Activated CD4-positive, alpha-beta T cell treated with anti-CD3 and anti-CD28 coated beads for 24 hours (primary cell): ENCODE data around the gene DHCR24.
"Not testable (repeated sequence)": the region's sequence is repeated elsewhere in the genome, so short reads cannot be mapped to it uniquely, and the experiment has no call there.

Experiments
- DNase-seq, 2 donors: peaks; one replicate each; pipeline ENCODE4 v3.0.0-alpha.2; 2020; ENCODE audit warnings: low read depth in 2 of 2

The DHCR24 gene

GRCh38 chr1:54887665-54888071, 673 bp upstream of the DHCR24 start:
- no peak for DNase-seq

DNA sequence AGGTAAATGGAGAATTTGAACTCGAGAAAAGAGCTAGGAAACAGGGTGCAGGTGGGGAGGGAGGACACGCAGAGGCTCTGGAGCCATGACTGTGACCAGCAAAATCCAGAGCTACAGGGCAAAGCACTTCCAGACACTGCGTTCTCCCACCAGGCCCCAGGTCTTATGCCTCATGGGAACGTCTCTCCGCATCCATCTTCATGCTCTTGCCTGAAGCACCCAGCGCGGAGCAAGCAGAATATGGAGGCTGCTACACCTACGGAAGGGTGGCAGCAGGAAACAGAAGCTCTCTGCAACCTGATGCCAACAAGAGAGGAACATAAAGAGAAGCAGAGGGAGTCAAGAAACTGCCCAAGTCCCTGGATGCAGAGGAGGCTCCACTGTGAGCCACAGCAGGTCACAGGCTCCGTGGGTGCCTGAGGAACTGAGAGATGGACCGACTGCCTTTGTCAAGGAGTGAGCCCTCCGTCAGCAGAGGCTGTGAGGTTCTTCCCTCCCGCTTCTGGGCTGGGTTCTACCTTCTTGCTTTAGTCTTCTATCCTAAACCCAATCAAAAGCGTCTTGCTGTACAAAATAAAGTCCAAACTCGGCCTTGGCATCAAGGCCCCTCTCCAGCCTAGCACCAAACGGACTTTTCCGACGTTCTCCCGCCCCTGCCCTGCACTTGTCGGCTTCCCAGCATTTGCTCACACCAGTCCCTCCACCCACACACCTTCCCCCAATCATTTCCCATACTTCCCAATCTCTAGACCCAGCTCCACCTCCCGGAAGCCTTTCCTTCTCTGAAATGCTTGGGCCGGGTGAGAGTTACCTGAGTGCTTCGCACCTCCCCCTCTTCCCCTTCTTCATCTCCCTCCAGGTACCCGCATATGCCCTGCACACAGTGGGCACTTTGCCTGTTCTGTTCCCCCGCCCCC, 930 bp downstream of the DHCR24 start:
- DNase-seq = no peak

DNA sequence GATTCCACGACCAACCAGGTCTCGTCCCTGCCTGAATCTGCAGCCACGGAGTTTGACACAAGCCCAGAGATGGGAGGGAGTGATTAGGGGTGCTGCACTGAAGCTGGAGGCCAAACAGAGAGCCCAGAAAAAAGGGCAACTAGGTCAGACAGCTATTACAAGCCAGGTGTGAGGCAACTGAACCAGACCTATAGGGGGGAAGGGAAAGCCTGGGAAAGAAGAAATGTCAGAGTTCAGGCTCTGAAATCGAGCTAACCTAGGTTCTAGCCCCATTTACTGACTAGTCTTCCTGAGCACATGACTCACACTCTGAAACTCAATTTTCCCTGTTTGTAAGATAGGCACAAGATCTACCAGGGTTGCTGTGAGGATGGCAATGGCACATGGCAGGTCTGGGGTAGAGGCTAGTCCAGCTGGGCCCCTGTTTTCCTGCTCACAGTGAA, 1.7 kb downstream of the DHCR24 start:
- no peak for DNase-seq

- no peak for DNase-seq
These were observed 2.2 kb downstream of the DHCR24 start for GRCh38 chr1:54884768-54885167.

DNA sequence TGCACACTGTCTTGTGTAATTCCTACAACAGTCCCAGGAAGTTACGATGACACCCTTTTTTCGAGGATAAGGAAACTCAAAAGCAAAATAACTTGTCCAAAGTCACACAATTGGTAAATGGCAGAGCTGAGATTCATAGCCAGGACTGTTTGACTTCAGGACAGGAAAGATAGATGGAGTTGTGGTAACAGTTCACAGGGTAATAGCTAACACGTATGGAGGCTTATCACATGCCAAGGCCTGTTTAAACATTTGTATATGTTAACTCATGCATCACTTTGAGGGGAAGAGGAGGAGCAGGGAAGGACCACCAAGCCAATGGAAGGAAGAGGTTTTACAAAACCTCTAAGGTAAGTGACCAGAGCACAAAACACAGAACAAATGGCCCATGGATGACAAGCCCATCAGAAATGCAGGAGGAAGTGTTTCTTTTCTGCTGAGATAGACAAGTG, 2.8 kb downstream of the DHCR24 start:
- no peak for DNase-seq

- DNase-seq = no peak
These were observed 3.5 kb downstream of the DHCR24 start for GRCh38 chr1:54883349-54884102.

- no peak for DNase-seq
These were observed 4.5 kb downstream of the DHCR24 start for GRCh38 chr1:54882519-54882918.

GRCh38 chr1:54881604-54882003, 5.4 kb downstream of the DHCR24 start:
- not testable (repeated sequence) for DNase-seq

GRCh38 chr1:54879872-54880271, 7.1 kb downstream of the DHCR24 start:
- DNase-seq = no peak

DNA sequence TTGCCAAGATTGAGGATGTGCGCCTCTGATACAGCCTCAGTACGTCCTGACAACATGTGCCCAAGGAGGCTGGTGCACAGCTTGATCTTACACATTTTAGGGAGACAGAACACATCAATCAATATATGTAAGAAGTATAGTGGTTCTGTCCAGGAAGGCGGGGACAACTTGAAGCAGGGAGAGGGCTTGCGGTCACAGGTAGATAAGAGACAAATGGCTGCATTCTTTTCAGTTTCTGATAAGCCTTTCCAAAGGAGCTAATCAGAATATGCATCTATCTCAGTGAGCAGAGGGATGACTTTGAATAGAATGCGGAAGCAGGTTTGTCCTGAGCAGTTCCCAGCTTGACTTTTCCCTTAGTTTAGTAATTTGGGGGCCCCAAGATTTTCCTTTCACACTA, 10.2 kb downstream of the DHCR24 start:
- DNase-seq = no peak

GRCh38 chr1:54875000-54875399, 12.0 kb downstream of the DHCR24 start:
- DNase-seq = no peak

DNA sequence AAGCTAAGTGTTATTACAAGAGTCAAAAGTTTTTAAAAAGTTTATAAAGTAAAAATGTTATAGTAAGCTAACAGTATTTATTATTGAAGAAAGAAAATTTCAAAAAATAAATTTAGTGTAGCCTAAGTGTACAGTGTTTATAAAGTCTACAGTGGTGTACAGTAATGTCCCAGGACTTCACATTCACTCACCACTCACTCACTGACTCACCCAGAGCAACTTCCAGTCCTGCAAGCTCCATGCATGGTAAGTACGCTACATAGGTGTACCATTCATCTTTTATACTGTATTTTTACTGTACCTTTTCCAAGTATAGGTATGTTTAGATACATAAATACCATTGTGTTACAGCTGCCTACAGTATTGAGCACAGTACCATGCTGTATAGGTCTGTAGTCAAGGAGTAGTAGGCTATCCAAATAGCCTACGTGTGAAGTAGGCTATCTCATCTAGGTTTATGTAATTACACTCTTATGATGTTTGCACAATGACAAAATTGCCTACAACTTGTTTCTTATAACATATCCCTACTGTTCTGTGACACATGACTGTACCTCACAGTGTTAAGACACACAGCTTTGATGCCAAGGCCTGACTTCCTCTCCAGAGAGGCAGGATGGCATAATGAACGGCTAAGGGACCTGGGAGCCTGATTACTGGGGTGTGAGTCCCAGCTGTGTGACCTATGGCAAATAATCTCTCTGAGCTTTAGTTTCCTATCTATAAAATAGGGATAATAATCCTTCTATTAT, 12.7 kb downstream of the DHCR24 start:
- DNase-seq = no peak

DNA sequence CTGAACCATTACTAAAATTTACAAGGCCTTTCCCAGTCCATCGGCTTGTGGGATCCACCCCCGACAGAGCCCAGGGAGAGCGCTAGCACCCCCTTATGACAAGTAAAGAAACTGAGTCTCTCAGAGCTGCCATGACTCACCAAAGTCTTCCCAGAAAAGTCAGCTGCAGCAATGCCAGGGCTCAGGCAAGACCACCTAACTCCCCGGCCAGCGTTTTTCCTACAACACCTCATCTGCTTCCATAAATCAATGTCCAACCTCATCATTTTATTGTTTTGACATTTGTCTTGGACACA, 15.0 kb downstream of the DHCR24 start:
- DNase-seq = no peak

GRCh38 chr1:54871275-54872035, 15.5 kb downstream of the DHCR24 start:
- DNase-seq = no peak

DNA sequence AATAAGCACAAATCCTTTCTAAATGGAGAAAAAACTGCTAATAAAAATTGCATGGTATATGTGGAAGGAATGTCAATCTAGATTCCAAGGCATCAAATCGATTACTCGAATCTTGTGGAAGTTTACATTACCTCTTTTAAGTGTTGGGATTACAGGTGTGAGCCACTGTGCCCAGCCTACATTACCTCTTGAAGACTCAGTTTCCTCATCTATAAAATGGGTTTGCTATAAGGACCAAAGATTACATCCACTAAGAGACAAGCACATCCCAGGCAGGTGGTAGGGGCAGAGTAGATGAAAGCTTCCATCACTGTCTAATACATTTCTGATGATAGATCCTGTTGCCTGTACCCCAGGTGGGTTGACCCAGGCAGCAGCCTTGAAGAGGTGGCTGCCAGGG, 16.1 kb downstream of the DHCR24 start:
- no peak for DNase-seq

DNA sequence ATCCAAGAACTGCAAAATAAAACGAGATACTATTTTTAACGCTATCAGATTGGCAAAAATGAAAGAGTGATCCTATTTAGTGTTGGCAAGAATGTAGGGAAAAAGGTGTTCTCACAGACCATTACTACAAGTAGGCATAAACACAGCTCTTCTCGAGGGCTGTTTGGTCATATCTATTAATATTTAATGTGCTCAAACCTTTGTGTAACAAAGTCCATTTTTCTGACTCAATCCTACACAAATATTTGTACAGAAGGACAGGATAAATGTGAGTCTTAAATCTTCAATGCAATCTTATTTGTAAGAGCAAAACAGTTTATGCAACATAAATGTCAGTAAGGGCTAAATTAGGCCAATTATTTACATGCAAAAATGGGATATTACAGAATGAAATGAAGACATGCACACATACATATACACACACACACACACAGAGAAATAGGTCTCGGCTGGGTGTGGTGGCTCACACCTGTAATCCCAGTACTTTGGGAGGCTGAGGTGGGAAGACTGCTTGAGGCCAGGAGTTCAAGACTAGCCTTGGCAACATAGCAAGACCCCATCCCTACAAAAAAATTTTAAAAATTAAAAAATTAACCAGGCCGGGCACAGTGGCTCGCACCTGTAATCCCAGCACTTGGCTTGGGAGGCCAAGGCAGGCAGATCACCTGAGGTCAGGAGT, 17.7 kb downstream of the DHCR24 start:
- no peak for DNase-seq

DNA sequence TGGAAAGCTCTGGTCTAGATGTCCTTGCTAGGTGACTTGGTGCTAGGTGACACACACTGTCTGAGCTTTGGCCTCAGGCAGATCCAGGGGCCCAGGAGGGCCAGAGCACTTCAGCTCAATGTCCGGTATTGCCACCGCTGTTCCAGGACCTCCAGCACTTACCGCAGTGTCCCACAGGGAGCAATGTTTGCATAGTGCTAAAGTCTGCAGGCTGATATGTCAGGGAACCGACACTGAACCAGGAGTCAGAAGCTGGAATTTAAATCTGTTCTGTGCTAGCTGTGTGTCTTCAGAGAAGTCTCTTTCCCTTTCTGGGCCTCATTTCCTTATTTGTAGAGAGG, 19.3 kb downstream of the DHCR24 start:
- DNase-seq = no peak

DNA sequence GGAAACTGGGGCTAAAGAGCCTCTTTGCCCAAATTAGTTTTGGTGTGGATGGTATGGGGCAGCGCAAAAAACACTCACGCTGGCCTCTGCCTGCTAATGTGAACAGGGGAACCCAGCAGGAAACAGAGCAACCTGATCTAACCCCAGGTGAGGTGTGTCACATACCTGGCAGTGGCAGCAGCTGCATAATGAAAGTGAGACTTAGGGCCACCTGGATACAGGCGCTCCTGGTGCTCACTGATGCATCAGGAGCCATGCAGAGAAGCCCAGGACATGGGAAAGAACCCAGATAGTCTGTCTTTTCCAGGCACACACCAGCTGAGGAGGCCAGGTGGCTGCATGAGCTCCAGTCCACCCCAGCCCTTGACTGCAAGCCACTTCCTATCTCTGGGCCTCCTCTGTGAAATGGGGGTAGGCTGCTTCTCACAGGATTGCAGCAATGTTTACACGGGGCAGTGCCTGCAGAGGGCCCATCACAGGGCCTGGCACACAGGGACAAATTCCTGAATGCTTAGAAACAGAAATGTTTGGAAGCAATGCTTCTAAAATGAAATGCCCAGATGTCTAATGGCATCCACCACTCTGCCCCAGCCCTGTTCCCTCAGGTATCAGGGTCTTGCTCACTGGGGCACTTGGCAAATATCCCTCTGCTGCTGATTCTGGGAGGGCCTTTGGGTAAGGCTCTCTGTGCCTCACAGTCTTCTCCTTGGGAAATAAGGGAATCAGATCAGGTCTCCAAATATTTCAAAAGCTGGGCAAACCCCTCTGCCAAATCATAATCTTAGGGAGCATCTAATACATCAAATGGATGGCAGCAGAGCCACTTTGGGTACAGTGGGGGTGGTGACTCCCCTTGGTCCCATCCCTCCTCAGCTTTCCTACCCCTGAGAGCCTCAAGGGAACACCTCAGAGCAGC, 19.9 kb downstream of the DHCR24 start:
- DNase-seq = no peak

- no peak for DNase-seq
These were observed 21.5 kb downstream of the DHCR24 start for GRCh38 chr1:54865238-54866073.
